Ureter (tissue), 1 donor: ENCODE measurements around the gene SENP7. TPM values are rescaled to one million over a fixed set of nuclear protein-coding genes. Genes with fewer than 3 reads are reported as not detected.
"Not testable (repeated sequence)": the region's sequence is repeated elsewhere in the genome, so short reads cannot be mapped to it uniquely, and the experiment has no call there.

ENCODE experiments used
- DNase-seq: peaks from one replicate; pipeline ENCODE4 v3.0.0-alpha.2; 2020; ENCODE audit warnings: low spot score
- total RNA-seq: library from RNA; stranded (reverse); gene quantifications from one replicate; pipeline ENCODE4 v1.2.4, GENCODE V29; 2023
- donor health status: DM: yes; HTN: yes; CAD: no.

Gene SENP7
- total RNA-seq, 1 donor from 2014 or later = 39.0 TPM

DNA sequence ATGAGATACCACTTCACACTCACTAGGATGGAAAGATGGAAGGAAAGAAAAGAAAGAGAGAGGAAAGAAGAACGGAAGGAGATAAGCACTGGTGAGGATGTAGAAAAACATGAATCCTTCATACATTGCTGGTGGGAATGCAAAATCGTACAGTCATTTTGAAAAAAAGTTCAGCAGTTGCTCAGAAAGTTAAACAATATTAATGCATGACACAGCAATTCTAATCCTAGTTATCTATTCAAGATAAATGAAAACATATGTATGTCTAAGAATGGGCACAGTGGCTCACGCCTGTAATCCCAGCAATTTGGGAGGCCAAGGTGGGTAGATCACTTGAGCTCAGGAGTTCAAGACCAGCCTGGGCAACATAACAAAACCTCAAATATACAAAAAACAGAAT, 59.1 kb downstream of the SENP7 start:
- DNase-seq = no peak

DNA sequence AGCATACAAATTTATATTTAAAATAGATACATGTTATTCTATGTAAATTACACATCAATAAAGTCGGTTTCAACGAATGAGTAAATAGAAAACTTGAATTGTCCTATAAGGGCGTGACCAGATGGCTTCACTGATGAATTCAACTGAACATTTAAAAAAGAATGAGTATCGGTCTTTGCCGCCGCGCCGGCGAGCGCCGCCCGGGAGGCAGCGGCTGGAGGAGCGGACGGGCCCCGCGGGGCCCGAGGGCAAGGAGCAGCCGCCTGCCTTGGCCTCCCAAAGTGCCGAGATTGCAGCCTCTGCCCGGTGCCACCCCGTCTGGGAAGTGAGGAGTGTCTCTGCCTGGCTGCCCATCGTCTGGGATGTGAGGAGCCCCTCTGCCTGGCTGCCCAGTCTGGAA, 74.4 kb downstream of the SENP7 start:
- DNase-seq = not testable (repeated sequence)

DNA sequence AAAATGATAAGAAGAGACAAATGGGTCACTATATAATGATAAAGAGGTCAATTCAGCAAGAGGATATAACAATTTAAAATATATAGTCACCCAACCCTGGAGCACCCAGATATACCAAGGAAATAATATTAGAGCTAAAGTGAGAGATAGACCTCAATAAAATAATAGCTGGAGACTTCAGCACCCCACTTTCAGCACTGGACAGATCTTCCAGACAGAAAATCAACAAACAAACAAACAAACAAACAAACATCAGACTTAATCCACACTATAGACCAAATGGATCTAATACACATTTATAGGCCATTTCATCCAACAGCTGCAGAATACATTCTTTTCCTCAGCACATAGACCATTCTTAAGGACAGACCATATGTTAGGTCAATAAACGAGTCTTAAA, 79.4 kb downstream of the SENP7 start:
- DNase-seq = no peak

DNA sequence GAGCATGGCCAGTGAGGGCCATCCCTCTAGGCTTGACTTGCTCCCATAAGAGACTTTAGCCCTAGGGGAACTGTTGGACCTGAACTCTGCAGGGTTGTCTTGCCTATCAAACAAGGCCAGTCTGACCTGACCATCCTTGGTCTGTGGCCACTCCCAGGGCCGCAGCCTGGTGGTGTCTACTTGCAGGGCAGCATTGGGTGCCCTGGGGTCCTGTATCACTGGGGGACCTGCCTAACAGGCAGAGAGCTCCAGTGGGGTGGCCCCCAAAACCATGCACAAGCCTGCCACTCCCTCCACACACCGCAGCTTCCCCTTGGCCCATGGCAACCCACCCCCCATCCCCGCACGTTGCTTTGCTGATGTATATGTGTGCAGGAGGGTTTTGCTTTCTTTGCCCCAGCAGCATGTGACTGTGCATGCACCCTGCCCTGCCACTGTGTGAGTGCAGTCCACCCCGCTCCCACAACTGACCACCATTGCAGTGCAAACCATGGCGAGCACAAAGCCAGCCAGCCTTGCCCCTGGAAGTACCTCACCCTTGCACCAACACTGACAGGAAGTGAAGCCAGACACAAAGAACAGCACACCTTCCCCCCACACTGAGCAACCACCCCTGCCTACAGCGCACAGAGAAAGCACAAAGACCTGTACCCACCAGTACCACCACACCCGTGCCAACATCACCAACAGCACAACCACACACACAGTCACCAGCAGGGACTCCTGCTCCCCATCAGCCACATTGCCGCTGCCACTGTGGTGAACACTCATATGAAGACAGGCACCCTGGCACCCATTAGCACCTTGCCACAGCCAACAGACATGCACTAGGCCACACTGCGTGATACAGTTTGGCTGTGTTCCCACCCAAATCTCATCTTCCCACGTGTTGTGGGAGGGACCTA, 88.8 kb downstream of the SENP7 start:
- DNase-seq = no peak

DNA sequence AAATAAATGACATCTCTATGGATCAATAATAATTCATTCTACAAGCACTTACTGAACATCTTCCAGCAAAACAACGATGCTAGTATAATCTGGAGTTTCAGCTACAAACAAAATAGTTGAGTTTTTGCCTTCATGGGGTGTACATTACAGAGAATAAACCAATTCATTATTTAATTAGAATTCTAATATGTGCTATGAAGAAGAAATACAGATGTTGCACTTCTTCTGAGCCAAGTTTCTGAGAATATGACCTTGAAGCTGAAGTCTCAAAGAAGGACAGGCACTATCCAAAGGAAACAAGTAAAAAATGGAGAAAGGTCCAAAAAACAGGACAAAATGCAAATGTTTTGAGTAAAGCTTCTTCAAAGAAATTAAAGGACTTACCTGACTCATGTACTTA, 94.2 kb downstream of the SENP7 start:
- no peak for DNase-seq

DNA sequence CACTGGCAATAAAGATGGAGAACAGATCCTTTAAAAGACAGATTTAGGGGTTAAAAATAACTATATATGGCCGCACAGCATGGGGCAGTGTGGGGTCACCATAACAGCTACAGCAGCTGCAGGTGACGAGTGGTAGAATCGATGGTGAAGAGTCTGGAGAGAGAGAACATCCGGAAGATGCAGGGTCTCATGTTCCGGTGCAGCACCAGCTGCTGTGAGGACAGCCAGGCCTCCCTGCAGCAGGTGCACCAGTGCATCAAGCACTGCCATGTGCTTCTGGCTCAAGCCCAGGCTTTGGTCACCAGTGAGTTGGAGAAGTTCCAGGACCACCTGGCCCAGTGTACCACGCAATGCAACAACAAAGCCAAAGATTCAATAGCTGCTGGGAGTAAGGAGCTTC, 98.9 kb downstream of the SENP7 start:
- no peak for DNase-seq

DNA sequence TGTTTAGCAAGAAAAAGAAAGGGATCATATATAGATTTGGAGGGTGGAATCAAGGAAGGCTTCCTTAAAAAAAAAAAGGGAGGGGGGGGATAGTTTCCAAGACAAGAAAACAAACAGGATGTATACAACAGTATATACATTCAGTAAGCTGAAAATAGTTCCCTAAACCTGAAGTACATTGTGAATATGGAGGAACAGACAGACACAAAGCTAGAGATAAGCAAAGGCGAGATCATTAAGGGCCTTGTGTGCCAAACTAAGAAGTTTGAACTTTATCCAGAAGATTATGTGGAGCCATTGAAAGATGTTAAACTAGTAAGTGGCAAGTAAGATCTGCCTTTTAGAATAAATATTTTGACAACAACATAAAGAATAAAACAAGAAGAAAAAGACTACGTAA, 99.4 kb downstream of the SENP7 start:
- no peak for DNase-seq

DNA sequence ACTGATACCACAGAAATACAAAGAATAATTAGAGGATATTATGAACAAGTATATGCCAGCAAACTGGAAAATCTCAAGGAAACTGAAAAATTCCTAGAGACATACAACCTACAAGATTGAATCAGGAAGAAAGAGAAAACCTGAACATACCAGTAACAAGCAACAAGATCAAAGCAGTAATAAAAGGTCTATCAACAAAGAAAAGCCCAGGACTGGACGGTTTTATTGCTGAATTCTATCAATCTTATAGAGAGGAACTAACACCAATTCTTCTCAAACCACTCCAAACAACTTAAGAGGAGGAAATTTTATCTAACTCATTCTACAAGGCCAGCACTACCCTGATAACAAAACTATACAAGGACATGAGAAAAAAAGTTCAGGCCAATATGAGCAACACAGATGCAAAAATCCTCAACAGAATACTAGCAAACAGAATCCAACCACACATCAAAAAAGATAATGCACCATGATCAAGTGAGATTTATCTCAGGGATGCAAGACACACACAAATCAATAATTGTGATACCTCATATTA, 121.5 kb downstream of the SENP7 start:
- no peak for DNase-seq

DNA sequence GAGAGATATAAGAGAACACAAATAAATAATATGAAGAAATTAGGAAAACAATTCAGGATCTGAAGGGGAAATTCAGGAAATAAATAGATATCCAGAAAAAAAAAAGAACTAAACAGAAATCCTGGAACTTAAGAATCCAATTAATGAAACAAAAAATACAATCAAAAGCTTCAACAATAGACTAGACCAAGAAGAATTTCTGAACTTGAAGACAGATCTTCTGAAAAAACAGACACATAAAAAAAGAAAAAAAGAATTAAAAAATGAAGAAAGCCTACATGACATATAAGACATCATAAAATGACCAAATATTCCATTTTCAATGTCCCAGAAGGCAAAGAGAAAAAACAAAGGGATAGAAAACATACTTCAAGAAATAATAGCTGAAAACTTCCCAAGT, 124.3 kb downstream of the SENP7 start:
- no peak for DNase-seq

DNA sequence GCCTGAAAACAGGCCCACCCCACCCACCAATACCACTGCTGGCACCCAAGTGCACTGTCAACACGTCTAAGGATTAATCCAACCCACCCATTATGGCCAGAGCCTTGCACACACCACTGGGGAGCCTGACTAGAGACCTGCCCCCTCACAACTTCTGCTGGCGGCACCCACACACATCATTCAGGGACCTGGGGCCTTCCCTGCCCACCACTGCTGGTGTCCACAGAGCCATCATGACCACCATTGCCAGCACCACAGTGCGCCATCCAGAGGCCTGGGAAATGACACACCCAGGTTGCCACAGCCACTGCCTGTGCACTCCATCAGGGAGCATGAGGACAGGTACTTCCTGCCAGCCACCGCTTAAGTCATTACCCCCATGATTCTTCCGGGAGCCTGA, 125.7 kb downstream of the SENP7 start:
- DNase-seq = no peak

DNA sequence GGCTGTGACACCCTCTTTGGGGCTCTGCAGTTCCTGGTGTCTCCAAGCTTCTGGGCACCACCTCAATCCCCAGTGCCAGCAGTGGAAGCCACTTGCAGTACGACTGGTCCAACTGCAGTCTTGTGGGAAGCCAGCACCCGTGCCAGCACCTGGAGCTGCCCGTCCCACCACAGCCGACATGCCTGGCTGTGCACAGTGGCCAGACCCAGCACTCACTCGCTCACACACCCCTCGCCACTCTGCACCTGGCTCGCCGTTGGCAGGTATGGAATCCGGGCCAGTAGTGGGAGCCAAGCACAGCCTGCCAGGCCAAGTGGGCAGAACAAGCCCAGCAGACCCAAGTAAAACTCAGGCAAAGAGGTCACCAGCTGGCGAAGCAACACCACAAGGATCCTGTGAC, 128.6 kb downstream of the SENP7 start:
- no peak for DNase-seq

DNA sequence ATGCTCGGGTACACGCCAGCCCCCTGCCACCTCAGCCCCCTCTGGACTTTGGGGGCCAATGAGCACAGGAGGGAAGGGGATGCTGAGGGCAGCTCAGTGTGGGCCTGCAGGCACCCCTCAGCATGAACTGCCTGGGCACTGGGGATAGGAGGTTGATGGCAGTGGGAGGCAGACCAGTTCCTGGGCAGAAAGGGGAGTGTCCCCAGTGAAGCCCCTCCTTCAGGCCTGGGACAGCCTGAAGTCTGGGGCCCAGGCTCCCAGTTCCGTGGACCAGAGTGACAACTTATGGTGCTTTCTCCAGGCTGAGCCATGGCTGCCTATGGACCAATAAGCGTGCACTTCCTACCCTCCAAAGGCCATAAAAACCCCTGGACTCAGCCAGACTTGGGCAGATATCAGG, 129.4 kb downstream of the SENP7 start:
- no peak for DNase-seq

DNA sequence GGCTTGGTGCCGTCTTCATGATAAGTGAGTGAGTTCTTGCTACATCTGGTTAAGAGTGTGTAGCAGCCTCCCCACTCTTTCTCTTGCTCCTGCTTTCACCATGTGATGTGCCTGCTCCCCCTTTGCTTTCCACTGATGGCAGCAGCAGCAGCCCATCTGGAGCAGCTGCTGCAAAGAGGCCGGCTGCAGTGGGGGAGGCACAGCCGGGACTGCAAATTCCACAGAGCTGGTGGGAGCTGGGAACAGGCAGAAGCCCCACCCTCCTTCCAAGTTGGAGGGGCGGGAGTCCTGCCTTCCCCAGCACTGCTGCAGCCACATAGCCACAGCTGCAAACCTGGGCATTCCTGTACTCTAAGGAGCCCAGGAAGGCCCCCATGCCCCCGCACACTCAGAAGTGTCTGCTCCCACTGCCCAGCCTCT, 129.8 kb downstream of the SENP7 start:
- DNase-seq = no peak

DNA sequence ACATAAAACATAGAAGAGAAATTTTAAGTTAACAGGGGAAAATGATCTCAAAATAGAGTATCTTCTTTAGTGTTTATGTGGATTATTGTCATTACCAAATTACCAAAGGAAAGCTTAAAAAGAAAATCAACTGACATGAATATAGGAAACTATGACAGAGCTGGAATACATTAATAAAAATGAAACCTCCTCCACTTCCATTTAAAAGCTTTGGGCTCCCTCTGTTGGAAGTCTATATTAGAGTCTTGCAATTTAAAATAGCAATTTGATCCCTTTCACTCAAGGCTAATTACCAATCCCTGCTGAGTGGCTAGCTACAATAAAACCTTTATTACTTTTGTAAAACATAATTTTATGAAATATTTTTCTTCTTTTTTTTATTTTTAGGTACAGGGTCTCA, 131.2 kb downstream of the SENP7 start:
- DNase-seq = no peak

DNA sequence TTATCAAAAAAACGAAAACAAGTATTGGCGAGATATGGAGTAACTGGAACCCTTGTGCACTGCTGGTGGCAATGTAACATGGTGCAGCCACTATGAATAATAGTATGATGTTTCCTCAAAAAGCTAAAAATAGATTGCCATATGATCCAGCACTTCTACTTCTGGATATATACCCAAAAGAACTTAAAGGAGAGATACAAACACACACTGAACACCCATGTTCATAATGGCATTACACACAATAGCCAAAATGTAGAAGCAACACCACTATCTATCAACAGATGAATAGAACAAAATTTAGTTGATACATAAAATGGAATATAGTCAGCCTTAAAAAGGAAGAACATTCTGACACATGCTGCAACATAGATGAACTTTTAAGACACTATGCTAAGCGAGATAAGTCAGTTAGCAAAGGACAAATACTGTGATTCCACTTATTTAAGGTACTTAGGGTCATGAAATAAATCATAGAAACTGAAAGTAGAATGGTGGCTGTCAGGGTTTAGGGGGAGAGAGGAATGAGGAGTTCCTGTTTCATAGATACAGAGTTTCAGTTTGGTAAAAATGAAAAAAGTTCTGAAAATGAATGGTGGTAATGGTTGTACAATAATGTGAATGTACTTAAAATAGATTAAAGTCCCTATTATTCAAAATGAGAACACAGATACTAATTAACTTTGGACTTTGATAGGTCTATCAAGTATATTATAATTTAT, 133.2 kb downstream of the SENP7 start:
- no peak for DNase-seq

DNA sequence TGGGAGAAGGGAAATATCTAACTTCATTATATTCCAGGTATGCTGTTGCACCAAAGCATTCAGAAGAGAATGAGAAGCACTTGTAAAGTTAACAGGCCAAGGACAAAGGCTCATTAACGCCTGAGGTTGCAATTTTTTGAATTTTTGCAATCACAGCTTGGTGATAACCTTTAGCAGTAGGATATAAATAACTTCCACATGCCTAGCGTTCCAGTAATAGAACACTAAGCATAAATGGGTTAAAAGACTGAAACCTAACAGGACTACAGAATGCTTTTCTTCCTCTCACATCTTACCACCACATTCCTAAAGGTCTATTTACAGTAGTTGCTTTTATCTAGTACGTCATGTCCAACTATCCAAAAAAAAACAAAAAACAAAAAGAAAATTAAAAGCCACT, 135.2 kb downstream of the SENP7 start:
- DNase-seq = no peak

DNA sequence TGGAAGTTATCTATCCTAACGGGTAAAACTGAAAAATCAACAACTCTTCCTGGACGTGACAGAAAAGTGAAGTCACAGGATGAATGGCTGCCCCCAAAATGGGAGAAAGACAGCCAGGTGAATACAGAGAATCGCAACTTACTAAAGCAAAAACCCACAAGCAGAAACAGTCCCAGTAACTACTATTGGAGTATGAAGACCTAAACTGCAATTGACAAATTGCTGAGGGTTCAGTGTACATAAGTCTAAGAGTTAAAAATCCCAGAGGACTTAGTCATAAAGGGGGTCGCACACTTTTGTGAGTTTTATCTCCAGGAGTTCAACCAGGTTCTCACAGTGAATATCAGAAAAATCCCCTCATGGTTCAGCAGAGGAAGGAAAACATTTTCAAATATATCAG, 135.8 kb downstream of the SENP7 start:
- DNase-seq = no peak

DNA sequence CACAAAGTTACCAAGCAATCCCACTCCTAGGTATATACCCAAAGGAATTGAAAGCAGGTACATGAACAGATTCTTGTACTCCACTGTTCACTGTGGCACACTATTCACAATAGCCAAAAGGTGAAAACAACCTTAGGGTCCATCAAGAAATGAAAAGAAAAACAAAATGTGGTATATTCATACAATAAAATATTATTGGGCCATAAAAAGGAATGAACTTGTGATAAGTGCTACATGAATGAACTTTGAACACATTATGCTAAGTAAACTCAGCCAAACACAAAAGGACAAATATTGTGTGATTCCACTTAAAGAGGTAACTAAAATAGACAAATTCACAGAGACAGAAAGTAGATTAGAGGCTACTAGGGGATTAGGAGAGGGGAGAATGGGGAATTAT, 137.4 kb downstream of the SENP7 start:
- DNase-seq = no peak

DNA sequence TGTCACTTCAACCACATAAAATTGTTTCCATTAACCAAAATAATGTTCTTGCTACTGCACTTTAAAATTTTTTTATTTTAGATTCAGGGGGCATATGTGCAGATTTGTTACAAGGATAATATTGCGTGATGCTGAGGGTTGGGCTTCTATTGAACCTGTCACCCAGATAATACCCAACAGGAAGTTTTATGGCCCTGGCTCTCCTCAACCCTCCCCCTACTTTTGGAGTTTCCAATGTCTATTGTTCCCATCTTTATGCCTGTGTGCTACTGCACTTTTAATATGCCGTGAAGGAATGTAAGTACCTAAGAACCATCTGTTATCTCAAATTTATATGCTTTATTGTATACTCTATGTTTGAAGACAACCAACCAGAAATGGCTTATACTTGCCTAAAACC, 150.6 kb downstream of the SENP7 start:
- DNase-seq = no peak

DNA sequence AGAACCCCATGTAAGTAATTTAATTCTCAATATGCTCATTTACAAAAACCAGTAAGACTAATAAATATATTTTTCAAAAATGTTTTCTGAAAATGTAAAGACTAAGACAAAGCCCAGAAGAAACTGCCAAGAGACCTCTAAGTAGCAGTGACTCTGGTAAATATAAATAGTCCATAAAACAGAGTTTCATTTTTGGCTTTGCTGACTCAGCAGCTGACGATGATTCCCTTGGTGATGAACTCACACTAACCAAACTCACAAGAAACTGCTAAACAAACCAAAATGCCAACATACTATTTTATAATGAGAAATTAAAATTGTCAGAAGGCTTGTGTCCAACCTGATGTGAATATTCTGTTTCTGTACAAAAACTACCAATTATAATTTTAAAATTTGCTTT, 161.2 kb downstream of the SENP7 start:
- no peak for DNase-seq

DNA sequence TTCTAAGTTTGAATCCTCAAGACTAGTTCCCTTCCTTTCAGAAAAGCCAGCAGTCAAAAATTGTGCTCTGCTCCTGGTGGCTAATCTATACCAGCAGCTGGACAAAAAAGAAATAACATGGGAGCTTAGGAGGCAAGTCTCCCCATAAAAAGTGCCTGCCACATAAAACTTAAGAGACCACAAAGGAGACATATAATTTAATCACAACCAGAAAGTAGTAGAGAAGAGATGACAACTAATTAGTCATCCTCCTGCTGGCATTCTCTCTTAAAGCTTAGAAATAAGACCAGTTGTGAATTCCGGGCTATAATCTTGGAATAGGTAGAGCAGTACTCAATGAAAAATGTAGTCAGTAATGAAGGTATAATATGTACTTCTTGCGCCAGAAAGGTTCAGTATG, 172.4 kb downstream of the SENP7 start:
- no peak for DNase-seq

DNA sequence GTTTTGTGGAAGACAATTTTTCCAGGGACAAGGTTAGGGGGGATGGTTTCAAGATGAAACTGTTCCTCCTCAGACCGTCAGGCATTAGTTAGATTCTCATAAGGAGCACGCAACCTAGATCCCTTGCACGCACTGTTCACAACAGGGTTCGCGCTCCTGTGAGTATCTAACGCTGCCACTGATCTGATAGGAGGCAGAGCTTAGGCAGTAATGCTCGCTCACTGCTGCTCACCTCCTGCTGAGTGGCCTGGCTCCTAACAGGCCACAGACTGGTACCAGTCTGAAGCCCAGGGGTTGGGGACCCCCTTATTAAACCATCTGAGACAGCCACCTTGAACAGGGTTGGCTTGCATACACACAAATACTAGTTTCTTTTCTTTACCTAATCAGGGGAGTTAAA, 179.1 kb downstream of the SENP7 start:
- no peak for DNase-seq
